Pancreas (tissue), 10 donors: ENCODE measurements around the gene THRSP. TPM values are rescaled to one million over a fixed set of nuclear protein-coding genes. Genes with fewer than 3 reads are reported as not detected.

Experiments
- ATAC-seq, 4 donors: fragments of 200-7000 bp; cut with Tn5 transposase; one replicate each; pipeline versions ENCODE4 v1.8.0 to v1.9.1; 2020; ENCODE audit warnings: mild to moderate bottlenecking in 4 of 4, moderate library complexity in 4 of 4
- DNase-seq, 6 donors: peaks; one replicate each; pipeline ENCODE4 v3.0.0-alpha.2; 2020
- FAIRE-seq: peaks from 2 replicates; lab custom pipeline; 2012; peaks lifted over from hg19 to GRCh38; lab: Jason Lieb, UNC
- H3K27ac ChIP-seq, 4 donors: fragments of 200-600 bp; sonication (generic); 1 replicate in 3 of 4; 2 replicates in 1 of 4; pipeline versions ENCODE4 v1.5.0 to v1.8.0; 2020
- H3K27me3 ChIP-seq, 4 donors: fragments of 200-600 bp; one replicate each; pipeline ENCODE4 v1.8.0; 2021
- H3K36me3 ChIP-seq, 3 donors: fragments of 200-600 bp; sonication (generic) in 1 of 3; one replicate each; pipeline versions ENCODE4 v1.5.0 to v1.8.0; 2020 to 2021
- H3K4me1 ChIP-seq, 3 donors: fragments of 200-600 bp; one replicate each; pipeline ENCODE4 v1.8.0; 2021
- H3K4me3 ChIP-seq, 4 donors: fragments of 200-600 bp; sonication (generic) in 2 of 4; one replicate each; pipeline versions ENCODE4 v1.5.0 to v1.8.0; 2020 to 2021
- H3K9me3 ChIP-seq, 4 donors: fragments of 200-600 bp; one replicate each; pipeline ENCODE4 v1.8.0; 2021
- CTCF ChIP-seq, 4 donors: fragments of 200-600 bp; sonication (generic) in 3 of 4; IDR thresholded peaks; one replicate each; pipeline versions ENCODE4 v1.5.0 to v1.8.0; 2021; ENCODE audit warnings: antibody characterized with exemption in 4 of 4
- WGBS, 2 donors: extraction: QIAGEN DNeasy Blood & Tissue Kit; methylation state at CpG; one replicate each; pipeline ENCODE4 v1.1.7; 2013; 5-methylcytosine and 5-hydroxymethylcytosine counted together
- intact Hi-C, 3 donors: fragments of 100-400 bp; cut with DNase I; formaldehyde crosslinking; loops; one replicate each; pipeline versions ENCODE4 v1.11.1 to v1.14.2; 2022
- polyA plus RNA-seq, 2 donors: library from polyadenylated mRNA; stranded (reverse); fragments of 200-250 nt; gene quantifications; one replicate each; pipeline ENCODE4 v1.2.3, GENCODE V29; 2013
- total RNA-seq, 6 donors: library from RNA; stranded (reverse); fragmentation: NEBNext Ultra II Directional in 4 of 6; extraction: Animal tissue kit (Norgen Biotek cat#: 25700) in 4 of 6; gene quantifications; one replicate each; pipeline versions ENCODE4 v1.2.1 to v1.2.4, GENCODE V29; 2021 to 2023
- donor health status: healthy with polysubstance abuse.
- donor health status: DM: no; HTN: no; CAD: no; lungs with moderate emphysema.
- donor health status: DM: no; HTN: no; CAD: no.
- donor health status: control.
- donor health status: control.
- donor health status: Bipolar disorder and iron deficiency.
- donor health status: DM: yes; HTN: yes; CAD: no.
- donor health status: DM: no; HTN: no; CAD: no.
- donor health status: DM: no; HTN: no; CAD: no.
- donor health status: DM: yes; HTN: yes; CAD: no.

The THRSP gene
- total and polyA plus RNA-seq, 8 donors = 0.63 to 9.2 (median 3.9) TPM; not detected in 4

- no peaks in the 10 kb centered on the region for H3K36me3 ChIP-seq
- H3K4me3 ChIP-seq = peak overlapping the region in 3 of 4 donors; percentile 47 to 66 (median 53)
- intact Hi-C loops = no loop called here
Measured at GRCh38 chr11:78021611-78022010, 42.0 kb upstream of the THRSP start.

GRCh38 chr11:78022397-78023396 is 41.0 kb upstream of the THRSP start, which contains the start of gene KCTD14:
Gene KCTD14 (minus strand): TSS chr11:78023276. CDS start chr11:78023249, 27 bp downstream.
- Histone ChIP-seq H3K4me3 (peak within 1 kb of the TSS; percentile 34 to 66 (median 50)), H3K9me3 (no peaks in the 10 kb centered on the region), H3K27ac (peak within 1 kb of the TSS; percentile 68 to 83 (median 76)), H3K27me3 (no peaks in the 10 kb centered on the region), H3K36me3 (no peaks in the 10 kb centered on the region), H3K4me1 (peaks cover 0 to 9% (median 0%) of the 10 kb centered on the region in 3 donors)
- WGBS, 2 donors = 5 to 7% methylated on average over 36 to 37 of the region's 37 CpGs
- intact Hi-C loops = no loop called here
- TF ChIP-seq CTCF (IDR thresholded peaks at IDR 0.05) = no peak
- DNase-seq (peak; percentile 72 to 90 (median 78)), ATAC-seq (peak; percentile 90 to 94 (median 94)), FAIRE-seq (no peak)

More at GRCh38 chr11:78021611-78022010, 42.0 kb upstream of the THRSP start:
- WGBS, 2 donors = 40 to 58% methylated on average over 6 of the region's 6 CpGs
- no peak for ATAC-seq
- no peak for FAIRE-seq
- TF ChIP-seq CTCF (IDR thresholded peaks at IDR 0.05) = no peak
- peak overlapping the region; percentile 68 to 83 (median 76) for H3K27ac ChIP-seq
- H3K27me3 ChIP-seq = no peaks in the 10 kb centered on the region
- H3K4me1 ChIP-seq = peaks cover 0 to 9% (median 0%) of the 10 kb centered on the region in 3 donors
- no peaks in the 10 kb centered on the region for H3K9me3 ChIP-seq
- DNase-seq = no peak

DNA sequence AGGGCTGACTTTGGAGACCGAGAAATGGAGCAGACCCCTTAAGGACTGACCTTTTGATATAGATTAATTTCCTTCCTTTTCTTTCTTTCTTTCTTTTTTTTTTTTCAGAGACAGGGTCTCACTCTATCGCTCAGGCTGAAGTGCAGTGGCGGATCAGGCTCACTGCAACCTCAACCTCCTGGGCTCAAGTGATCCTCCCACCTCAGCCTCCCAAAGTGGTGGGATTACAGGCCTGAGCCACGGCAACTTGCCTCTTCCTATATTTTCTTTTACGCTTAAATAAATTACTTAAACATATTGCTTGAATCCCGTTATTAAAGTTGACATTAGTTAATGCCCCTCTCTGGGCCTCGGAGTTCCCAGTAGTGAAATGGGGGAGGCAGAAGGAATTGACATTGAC is 40.2 kb upstream of the THRSP start:
- H3K4me3 ChIP-seq = peak overlapping the region; percentile 34 to 66 (median 50)
- ATAC-seq = peak; percentile 7 to 30 (median 22)
- intact Hi-C loops = no loop called here
- TF ChIP-seq CTCF (IDR thresholded peaks at IDR 0.05) = no peak
- no peak for FAIRE-seq
- H3K27ac ChIP-seq = peak overlapping the region; percentile 68 to 83 (median 76)
- WGBS, 2 donors = 51 to 54% methylated on average over 7 of the region's 7 CpGs
- no peak for DNase-seq
- no peaks in the 10 kb centered on the region for H3K9me3 ChIP-seq
- peaks cover 0 to 9% (median 0%) of the 10 kb centered on the region in 3 donors for H3K4me1 ChIP-seq
- H3K36me3 ChIP-seq = no peaks in the 10 kb centered on the region
- no peaks in the 10 kb centered on the region for H3K27me3 ChIP-seq

DNA sequence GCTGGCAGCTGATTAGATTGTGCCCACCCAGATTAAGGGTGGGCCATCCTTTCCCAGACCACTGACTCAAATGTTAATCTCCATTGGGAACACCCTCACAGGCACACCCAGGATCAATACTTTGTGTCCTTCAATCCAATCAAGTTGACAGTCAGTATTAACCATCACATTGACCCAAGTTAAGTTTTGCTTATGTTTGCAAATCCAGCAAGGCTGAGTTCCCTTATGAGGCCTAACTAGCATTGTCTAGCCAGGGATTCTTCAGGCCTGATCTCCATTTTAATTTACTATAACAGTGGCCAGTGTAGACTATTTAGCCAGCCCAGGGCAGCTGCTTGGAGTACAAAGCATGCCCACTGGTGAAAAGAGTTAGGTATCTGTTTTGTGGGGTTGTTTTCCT is 38.3 kb upstream of the THRSP start:
- H3K4me3 ChIP-seq = no peak overlapping the region
- no peaks in the 10 kb centered on the region for H3K27me3 ChIP-seq
- DNase-seq (no peak), ATAC-seq (no peak), FAIRE-seq (no peak)
- H3K27ac ChIP-seq = no peak overlapping the region
- H3K9me3 ChIP-seq = no peaks in the 10 kb centered on the region
- no peak for TF ChIP-seq CTCF (IDR thresholded peaks at IDR 0.05)
- intact Hi-C loops = no loop called here
- peaks cover 3 to 18% (median 5%) of the 10 kb centered on the region in 3 donors for H3K4me1 ChIP-seq
- H3K36me3 ChIP-seq = no peaks in the 10 kb centered on the region
